Measurements from ENCODE around the gene MBD3L4. TPM values are rescaled to one million over a fixed set of nuclear protein-coding genes. Genes with fewer than 3 reads are reported as not detected.

MBD3L4 gene
- total and polyA plus RNA-seq, 2 of the 13 experiments (the other 11 are each of a cell fraction or from before 2014, with no cell fraction given) = not detected

GRCh38 chr19:7088999-7089398, 49.0 kb upstream of the MBD3L4 start (continued):
- TF ChIP-seq HOXA9 (CRISPR knock-in tag; IDR thresholded peaks at IDR 0.05; ENCODE audit: borderline replicate concordance) (no peak), RBM22 (optimal IDR thresholded peaks at IDR 0.05; ENCODE audit: low read length) (no peak), KIAA2018 (CRISPR knock-in tag; IDR thresholded peaks at IDR 0.05; ENCODE audit: borderline replicate concordance) (no peak), MXD3 (CRISPR knock-in tag; IDR thresholded peaks at IDR 0.05) (no peak), ZNF407 (CRISPR knock-in tag; IDR thresholded peaks at IDR 0.05; ENCODE audit: not compliant biosample characterization) (no peak), ZMYM2 (CRISPR knock-in tag; IDR thresholded peaks at IDR 0.05) (no peak), ZNF431 (CRISPR knock-in tag; IDR thresholded peaks at IDR 0.05; ENCODE audit: borderline replicate concordance, low read depth) (no peak)
